DMS53 treated with DMSO at 0.1 percent for 48 hours (cell line): ENCODE data around the gene TEPSIN.
A peak's percentile ranks its signal among the peaks of the same experiment; 100 is the strongest.

Source experiments
- DNase-seq: peaks from one replicate; lab custom pipeline; 2025; ENCODE audit not compliant: unreplicated experiment; lab: John Stamatoyannopoulos, UW

The TEPSIN gene

DNA sequence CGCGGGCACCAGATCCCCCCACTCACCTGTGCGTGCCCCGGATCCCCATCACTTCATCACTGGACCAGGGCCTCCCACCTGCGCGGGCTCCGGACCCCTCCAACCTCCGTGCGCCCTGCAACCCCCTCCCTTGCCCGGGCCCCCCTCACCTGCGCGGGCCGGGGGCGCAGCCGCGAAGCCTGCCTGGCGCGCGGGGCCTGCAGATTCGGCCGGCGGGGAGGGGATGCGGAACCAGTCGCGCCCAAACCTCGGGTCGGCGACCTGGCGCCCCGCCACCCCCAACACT lies 16.3 kb downstream of the TEPSIN start:
- no peak for DNase-seq

DNA sequence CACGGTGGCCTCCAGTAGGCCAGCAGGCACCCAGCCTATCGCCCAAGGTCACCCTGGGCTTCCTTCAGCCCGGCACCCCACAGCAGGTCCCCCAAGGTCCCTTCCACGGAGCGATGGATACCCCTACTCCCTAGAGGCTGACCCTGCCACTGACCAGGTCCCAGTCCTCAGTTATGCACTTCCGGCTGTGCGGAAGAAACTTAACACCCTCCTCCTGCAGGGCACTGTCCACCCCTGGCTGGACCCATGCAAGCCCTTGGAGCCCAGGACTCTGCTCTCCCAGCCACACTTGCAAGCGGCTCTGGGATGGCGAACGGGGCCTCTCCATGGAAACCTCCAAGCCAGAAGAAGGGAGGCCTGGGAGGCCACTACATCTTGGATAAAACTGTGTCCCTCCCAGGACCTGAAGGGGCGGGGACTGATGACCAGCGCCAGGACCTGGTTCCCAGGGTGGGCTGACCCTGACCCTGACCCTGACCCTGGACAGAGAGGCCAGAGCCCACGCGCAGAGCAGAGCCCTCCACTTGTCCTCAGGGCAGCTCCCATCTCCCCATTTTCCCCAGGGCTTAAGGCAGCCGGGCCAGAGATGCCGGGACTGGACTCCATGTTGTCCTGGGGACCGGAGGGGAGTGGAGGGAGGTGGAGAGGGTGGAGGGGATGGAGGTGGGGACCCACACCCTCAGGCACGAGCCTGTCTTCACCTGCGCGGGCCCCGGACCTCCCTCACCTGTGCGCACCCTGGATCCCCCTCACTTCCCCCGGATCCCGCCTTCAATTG lies 16.8 kb downstream of the TEPSIN start:
- DNase-seq, result no peak

DNA sequence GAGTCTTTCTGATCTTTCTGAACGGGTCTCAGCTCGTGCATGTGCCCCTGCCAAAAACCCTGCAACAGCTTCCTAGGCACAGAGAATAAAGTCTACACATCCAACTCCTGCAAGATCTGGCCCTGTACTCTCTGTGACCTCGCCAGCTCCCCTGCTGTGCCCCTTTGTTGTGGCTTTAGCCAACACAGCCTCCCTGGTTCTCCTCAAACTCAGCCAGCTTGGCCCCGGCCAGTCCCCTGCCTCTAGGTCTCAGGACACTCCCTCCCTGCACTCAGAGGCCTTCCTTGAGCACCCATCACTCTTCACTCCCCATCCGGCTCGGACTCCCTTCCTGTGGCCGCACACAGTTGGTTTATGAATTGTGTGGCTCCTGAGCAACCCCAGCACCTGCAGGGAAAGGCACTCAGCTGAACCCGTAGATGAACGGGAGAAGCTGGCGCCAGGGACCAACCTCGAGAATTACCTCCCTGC lies 17.4 kb downstream of the TEPSIN start:
- no peak for DNase-seq

DNA sequence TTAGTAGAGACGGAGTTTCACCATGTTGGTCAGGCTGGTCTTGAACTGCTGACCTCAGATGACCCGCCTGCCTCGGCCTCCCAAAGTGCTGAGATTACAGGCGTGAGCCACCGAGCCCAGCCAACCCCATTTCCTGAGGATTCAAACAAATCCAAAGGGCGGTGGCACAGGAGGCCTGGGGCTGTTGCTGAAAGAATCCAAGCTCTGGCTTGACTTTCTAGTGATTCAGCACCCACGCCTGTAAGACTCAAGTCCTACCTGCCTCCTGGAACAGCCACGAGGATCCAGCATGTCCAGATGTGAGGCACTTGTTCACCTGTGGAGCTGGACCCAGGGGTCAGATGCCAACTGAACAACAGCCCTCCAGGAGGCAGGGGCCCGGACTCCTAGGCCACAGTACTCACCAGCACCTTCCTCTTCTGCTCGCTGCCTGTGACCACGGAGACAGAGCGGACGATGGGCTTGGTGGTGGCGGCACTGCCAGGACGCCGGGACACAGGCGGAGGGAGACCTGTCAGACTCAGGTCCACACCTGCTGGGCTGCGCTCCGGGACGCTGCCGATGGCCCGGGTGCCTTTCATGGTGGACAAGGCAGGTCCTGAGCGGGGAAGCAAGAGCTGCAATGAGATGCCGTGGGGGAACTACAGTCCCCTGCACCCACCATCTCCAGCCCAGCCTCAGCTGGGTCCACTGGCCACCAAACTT lies 19.2 kb downstream of the TEPSIN start:
- DNase-seq, result no peak

GRCh38 chr17:81218991-81219390 lies 19.9 kb downstream of the TEPSIN start:
- DNase-seq, result no peak

DNA sequence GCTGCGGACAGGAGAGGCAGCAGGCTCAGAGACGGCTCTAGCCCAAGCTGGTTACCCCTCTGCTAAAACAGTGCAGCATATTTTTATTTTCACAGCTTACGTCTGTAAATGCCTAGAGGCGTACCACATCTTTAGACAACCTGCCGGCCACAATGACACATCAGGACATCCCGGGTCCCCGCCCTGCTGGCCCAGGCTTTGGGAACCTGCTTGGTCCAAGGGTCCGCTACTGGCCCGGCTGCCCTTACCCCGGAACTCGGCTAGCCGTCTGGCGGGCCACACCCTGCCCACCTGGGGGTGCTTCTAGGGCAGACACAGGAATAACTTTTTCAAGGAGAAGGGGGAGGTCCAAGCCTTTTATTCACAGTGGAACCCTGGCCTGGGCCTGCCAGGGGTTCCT lies 20.4 kb downstream of the TEPSIN start:
- DNase-seq, result no peak

GRCh38 chr17:81217491-81217890 lies 21.4 kb downstream of the TEPSIN start:
- DNase-seq, result no peak

DNA sequence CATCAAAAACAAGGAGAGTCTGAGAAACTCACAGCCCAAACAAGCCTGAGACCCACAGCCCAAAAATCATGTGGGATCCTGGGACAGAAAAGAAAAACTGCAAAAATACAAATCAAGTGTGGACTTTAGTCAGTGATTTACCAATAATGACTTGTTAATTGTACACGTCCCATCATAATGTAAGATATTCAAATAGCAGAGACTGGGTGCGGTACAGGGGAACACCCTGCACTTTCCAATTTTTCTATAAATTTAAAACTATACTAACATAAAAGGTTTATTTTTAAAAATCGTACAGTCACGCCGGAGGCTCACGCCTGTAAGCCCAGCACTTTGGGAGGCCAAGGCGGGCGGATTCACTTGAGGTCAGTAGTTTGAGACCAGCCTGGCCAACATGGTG lies 24.9 kb downstream of the TEPSIN start:
- no peak for DNase-seq

DNA sequence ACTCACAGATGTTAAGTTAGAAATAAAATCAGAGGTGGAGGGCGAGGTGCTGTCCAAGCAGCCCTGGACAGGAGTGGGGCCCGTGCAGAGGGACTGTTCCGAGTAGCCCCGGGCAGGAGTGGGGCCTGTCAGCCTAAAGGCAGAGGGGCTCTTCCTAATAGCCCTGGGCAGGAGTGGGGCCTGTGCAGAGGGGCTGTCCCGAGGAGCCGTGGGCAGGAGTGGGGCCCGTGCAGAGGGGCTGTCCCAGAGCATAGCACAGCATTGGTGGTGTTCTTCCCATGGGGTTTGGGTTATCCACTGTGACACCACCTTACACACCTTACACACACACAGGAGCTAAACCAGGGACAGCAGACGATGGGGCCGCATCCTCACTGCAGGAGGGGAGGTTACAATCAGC lies 26.5 kb downstream of the TEPSIN start:
- DNase-seq, result no peak

DNA sequence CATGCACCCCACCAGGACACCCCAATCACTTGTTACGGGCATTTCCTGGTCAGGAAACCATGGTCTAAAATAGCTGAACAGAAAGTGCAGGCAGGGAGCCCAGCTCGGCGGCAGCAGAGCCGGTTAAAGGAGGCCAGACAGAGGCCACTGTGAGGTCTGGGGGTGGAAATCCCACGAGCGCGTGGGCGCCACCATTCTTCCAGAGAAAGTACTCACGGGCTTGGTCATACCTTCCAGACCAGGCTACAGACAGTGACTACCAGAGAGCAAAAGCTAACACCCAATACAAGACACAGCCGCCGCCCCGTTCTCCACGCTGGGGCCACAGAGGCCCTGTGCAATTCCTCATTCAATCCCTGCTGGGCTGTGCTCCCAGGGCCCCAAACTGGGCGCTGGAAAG lies 28.0 kb downstream of the TEPSIN start:
- DNase-seq, result no peak

GRCh38 chr17:81210466-81210865 lies 28.4 kb downstream of the TEPSIN start:
- no peak for DNase-seq

DNA sequence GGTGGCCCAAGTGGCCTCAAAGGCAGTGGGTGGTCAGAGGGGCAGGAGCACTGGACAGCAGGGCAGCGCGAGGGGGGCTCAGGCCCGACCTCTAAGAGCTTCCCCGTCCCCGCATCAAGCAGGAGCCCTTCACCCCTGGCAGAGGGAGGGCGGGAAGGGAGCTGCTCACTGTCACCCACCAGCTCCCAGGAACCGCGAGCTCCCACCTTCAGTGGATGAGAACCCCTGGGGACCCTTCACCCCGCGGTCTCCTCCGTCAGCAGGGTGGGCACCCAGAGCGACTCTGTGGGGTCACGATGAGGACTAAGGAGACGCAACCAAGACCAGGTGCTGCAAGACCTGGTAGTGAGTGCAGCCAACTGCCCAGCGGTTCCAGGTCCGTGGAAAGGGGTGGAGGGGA lies 29.7 kb downstream of the TEPSIN start:
- DNase-seq, result no peak

GRCh38 chr17:81208651-81209050 lies 30.2 kb downstream of the TEPSIN start:
- no peak for DNase-seq

DNA sequence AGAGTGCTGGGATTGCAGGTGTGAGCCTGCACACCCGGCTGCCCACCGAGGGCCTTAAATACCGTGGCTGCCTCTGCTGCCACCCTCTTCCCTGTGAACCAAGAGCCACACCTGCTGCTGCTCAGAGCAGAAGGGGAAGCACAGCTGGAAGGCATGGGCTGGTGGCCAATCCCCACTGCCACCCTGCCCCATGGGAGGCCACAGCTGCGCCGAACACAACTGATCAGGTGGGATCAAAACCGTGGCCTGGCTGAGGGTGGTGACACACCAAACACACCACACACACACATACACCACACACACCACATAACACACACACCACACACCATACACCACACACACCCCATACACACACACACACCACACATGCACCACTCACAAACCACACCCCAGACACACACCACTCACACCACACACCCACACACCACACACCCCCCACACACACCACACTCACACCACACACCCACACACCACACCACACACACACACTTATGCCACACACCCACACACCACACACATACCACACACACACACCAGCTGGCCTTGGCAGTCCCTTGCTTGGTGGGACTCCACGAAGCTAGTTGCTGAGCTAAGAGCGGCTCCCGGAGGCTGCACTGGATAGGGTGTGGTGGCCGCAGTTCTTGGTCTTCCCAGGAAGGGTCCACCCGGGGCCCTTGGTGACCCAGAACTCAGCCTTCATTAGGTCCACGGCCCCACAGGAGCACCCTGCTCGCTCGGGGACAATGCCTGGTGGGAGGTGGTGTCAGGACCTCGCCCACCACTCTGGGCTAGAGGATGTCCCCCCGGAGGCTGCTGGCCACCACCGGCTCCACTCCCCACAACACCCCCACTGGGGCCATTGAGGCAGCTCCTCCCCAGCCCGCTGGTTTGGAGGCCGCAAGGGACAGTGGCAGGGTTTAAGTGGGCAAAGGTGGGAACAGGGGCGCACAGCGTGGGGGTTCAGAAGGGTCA lies 31.0 kb downstream of the TEPSIN start:
- no peak for DNase-seq

GRCh38 chr17:81206657-81207056 lies 32.2 kb downstream of the TEPSIN start:
- DNase-seq, result no peak

DNA sequence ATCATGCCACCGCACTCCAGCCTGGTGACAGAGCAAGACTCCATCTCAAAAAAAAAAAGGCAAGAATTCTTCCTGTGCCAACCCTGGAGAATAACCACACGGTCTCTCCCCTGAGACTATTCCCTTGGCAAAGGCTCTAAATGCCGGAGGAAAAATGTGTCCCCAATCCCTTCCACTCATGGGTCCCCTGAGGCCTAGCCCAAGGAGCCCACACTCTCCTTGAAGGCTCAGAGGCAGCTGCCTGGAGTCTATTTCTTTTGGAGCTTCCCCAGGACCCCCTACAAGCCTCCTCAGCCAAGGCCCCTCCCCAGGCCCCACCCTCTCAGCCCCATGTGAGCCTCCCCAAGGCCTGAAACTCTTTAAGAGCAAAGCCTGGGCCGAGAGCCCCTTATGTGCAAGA lies 32.7 kb downstream of the TEPSIN start:
- DNase-seq, result no peak

- DNase-seq, result no peak
Observed at GRCh38 chr17:81204578-81204977, 34.3 kb downstream of the TEPSIN start.

- no peak for DNase-seq
Observed at GRCh38 chr17:81203136-81203535, 35.7 kb downstream of the TEPSIN start.

DNA sequence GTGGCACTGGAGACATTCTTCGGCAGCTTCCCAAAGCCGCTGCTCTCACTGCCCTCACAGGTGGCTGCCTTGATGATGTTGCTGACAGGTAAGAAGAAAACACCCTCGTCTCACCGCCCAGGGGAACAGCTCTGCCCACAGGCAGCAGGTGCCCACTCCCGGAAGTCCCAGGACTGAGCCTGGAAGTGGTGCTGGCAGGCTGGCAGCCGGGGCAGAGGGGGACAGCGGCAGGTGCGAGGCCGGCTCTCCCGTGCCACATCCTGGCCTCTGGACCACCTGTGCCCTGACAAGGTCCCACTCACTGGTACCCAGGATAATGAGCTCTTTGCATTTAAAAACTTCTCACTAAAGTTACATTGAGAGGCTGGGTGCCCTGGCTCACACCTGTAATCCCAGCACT lies 36.5 kb downstream of the TEPSIN start:
- no peak for DNase-seq

- DNase-seq, result peak; percentile 71
Observed at GRCh38 chr17:81200695-81201580, 37.9 kb downstream of the TEPSIN start.

GRCh38 chr17:81200201-81200600 lies 38.7 kb downstream of the TEPSIN start:
- no peak for DNase-seq
